HG03103 (cell line): ENCODE data around the gene TMBIM6.
"Not testable (repeated sequence)": the region's sequence is repeated elsewhere in the genome, so short reads cannot be mapped to it uniquely, and the experiment has no call there.

ENCODE experiments used
- ATAC-seq: cut with Tn5 transposase; IDR thresholded peaks from one replicate; pipeline ENCODE4 v1.9.1; 2021; ENCODE audit warnings: low read depth; ENCODE audit not compliant: unreplicated experiment

The TMBIM6 gene

DNA sequence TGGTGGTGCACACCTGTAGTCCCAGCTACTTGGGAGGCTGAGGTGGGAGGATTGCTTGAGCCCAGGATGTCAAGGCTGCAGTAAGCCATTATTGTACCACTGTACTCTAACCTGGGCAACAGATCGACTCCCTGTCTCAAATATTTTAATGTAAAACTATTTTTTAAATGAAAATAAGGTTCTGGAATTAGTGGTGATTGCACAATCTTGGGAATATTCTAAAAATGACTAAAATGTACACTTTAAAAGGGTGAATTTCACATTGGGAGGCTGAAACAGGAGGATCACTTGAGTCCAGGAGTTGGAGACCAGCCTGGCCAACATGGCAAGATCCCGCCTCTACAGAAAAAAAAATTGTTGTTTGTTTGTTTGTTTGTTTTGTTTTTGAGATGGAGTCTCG is 12.9 kb upstream of the TMBIM6 start:
- no peak for ATAC-seq

DNA sequence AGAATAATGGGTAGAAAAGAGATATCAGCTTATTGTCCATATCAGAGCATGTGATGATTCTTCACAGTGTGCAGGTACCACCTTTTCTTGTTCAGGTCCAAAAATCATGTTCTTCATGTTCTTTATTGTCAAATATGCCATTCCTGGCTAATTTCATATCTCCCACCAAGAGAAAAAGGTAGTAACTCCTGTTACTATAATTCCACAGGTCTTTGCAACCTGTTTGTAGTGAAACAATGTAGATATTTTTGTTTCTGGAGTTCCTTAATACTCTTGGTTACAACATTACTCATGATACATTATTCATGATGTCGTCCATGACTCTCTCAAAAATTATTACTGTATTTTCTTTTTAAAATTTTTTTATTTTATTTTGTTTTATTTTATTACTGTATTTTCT is 11.3 kb upstream of the TMBIM6 start:
- ATAC-seq = no peak

DNA sequence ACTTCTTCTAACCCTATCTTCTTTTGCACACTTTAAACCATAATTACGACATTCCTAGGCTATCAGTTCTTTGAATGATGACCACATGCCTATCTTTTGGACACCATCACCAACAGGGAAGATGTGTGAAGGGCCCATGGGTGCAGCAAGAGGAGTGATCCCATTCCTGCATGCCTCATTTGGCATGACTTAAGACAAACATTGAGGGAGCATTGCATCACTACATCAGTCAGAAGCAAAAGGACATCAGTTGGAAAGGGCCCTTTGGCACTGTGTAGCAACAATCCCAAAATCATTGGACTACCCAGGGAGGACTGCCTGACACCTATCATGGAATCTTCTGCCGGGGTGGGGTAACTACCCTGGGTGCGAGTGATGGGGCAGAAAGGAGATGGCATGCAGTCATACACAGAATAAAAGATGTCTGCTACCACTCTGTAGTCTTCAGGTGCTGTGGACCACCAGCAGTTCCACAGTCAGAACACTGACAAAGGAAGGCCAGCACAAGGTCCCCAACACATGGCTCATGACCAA is 10.7 kb upstream of the TMBIM6 start:
- ATAC-seq = no peak

DNA sequence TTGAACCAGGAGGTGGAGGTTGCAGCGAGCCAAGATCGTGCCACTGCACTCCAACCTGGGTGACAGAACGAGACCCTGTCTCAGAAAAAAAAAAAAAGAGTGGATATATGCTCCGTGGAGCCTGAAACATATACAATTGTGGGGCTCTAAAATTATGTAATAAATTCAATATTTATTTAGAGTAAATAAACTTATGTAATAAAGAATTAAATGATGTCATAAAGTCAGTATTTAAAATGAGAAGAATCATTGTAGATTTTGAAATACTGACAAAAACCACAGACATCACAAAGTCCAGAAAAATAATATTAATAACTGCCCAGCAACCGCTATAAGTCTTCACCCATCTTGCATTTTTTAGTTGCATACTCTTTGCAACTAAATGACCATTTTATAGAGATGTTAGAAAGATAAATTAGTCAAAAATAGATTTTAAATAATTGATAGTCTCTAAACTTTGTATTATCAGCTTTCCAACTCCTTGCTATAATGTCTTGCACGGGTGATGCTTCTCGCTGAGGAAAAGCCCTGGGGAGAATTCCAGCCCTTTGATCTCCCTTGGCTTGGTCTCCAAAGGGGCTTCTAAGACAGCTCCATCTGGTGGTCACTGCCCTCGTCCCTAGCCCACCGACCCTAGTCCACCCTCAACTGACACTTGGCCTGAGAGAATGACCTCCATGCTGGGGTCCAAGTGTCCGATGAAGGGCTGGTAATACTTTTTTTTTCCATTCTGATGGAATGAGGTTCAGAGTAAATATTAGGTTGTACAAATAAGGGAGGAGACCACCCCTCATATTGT is 7.9 kb upstream of the TMBIM6 start:
- ATAC-seq = no peak

DNA sequence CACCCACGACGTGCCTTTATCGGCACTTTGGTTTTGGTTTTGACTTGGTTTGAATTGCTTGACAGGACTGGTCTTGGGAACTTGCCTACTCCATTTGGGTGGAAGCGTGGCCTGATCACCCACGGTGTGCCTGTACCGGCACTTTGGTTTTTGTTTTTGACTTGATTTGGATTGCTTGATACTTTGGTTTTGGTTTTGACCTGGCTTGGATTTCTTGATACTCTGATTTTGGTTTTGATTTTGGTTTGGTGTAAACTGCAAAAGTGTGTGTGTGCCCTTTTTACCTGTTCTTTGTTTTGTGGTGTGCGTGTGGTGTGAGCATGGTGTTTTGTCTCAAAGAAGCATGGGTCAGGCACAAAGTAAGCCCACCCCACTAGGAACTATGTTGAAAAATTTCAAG is 6.5 kb upstream of the TMBIM6 start:
- ATAC-seq = not testable (repeated sequence)

DNA sequence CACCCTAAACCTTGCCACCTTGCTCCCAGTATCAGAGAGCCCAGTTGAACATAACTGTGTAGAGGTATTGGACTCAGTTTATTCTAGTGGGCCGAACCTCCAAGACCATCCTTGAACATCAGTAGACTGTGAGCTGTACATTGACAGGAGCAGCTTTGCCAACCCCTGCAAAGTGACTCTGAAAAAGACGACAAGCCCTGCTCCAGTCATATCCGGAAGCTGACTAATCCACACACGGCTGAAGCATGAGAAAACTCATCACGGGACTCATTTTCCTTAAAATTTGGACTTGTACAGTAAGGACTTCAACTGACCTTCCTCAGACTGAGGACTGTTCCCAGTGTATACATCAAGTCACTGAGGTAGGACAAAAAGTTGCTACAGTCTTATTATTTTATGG is 2.6 kb upstream of the TMBIM6 start:
- not testable (repeated sequence) for ATAC-seq

DNA sequence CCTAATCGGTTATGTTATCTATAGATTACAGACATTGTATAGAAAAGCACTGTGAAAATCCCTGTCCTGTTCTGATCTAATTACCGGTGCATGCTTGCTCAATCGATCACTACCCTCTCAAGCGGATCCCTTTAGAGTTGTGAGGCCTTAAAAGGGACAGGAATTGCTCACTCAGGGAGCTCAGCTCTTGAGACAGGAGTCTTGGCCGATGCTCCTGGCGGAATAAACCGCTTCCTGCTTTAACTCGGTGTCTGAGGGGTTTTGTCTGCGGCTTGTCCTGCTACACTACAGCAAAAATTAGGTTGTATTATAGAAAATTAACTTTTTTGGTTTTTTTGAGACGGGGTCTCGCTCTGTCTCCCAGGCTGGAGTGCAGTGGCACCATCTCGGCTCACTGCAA is 1.1 kb upstream of the TMBIM6 start:
- not testable (repeated sequence) for ATAC-seq

DNA sequence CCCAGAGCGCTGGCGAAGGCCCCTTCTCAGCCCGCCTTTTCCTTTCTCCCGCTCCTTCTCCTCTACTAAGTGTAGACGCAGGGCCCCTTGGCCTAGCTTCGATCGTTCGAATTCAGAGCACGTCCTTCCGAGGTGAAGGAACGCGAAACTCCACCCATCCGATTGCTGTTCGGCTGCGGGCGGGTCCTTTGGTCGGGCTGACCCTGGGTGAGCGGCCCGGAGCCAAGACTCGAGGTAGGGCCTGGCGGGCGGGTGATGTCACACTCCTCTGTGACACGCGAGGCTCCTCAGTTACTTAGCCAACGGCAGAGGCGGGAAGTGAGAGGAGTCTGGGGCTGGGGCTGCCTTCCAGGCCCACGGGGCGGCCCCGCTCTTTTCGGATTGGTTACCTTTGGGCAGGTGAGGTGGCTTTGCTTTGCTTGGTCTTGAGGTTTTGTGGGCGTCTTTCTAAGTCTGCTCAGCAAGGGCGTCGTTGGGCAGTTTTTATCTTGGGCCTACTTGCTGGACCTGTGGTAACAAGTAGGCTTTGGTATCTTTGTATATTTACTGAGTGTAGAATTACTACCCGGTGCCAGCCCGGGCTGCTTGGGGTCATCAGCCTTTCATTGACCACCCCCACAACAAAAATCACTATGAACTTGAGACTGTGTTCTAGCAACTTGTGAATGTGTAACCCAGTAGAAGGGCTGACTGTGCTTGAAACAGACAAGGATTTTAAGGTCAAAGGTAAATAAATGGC is 694 bp downstream of the TMBIM6 start:
- ATAC-seq = peak; percentile 46

DNA sequence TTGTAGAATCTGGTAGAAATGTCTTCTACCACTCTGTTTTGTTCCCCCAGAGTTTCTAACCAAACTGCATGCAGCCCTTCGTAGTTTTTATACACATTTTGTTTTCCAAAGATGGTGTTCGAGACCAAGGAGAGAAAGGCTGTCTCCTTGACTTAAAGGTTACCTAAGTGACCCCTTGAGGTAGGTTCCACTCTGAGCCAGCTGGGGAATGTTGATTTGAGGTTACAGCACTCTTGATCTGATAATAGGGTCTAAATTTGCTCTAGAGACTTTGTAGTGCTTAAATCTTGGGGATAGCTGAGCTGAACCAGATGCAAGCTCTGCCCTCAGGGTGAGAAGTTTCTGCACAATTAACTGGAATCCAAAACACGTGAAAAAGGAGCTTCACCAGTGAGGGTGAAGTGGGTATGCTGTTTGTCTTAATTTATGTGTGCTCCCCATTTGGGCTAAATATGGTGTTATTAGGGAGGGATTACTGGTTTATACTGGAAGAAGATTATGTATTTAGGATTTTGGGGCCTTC is 3.1 kb downstream of the TMBIM6 start:
- ATAC-seq = no peak

DNA sequence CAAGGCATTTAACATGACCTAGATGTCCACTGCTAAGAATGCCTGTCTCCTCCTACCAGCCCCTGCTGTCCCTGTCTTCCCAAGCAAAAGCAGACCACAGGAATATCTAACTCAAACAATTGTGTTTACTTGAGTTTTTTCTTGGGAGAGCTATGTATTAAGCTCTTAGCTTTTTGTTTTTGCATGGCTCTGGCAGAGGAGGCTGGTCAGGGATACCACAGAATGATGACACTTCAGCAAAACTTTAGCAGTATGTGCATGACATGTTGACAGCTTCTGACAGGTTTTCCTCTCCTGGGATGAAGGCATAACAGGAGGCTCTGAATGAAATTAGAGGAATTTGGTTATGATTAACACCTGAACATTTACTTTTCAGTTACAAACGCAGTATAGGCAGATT is 6.9 kb downstream of the TMBIM6 start:
- no peak for ATAC-seq

DNA sequence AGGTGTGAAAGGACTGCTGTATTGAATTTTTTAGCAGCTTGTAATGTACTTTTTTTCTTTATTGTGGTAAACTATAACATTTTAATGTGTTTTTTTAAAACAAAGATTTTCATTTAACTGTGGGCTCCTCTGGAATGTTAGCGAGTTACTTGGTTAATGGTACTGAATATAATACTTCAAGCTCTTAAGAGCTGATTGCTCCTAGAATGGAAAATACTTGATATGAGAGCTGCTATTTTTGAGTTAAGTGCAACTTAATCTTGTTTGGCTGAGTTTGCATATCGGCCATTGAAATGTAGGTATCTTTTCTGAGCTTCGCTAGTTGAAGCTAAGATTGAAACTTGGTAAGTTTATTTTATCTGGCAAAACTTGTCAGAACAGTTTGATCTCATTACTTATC is 7.4 kb downstream of the TMBIM6 start:
- ATAC-seq = no peak

DNA sequence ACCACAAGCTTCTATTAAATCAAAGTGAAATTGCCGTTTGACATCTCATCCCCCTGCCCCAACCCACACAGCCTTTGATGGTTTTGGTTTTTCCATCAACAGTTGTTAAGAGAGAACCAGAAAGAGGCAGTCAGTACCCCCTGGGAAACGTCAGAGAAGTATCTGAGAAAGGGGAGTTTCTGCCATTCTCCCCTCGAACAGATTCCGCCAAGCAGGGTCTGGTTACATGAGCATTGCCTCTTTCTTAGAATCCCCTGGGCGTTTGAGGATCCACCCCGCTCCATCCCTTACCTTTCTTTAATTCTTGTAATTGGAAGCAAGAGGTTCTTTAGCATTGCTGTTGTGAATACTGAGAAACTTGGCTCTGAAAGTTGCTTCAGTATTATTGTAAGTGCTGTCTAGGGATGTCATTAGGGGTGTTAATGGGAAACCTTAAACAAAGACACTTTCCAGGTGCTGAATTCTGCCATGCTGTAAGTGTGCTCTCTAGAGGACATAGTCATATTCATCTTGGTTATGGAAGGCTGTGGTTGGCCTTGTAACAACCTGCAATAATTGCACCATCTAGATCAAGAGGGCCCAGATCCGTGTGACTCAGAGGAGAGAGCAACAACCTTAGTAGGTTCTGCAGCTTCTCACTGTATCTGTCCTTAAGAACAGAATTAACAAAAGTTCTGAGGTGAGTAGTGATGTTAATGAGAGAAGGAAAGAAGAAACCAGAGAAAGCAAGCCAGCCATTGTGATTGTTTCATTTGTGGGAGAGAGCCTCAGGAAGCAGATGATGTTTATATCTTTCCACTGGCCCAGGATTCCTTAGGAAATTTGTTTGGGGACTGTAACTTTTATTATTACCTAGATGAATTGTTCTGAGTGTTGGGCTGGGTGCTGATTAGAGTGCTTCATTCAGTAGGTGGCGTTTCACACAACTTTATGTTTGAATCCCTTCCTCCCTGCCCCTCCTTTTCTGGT is 9.0 kb downstream of the TMBIM6 start:
- no peak for ATAC-seq

DNA sequence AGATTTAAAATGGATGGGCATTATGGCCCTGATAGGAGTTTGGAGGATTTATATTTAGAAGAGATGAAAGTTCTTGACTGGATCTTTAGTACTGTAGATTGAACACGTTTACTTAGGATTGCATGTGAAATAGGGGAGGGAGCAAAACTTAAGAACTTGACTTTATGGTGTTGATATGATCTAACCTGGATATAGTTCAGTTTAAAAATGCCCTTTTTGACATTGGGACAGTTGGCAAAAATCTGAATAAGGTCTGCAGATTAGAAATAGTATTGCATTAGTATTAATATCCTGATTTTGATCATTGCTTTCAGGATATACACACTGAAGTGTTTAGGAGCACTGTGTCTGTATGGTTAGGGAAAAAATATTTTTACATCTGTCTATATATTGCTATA is 9.6 kb downstream of the TMBIM6 start:
- no peak for ATAC-seq

DNA sequence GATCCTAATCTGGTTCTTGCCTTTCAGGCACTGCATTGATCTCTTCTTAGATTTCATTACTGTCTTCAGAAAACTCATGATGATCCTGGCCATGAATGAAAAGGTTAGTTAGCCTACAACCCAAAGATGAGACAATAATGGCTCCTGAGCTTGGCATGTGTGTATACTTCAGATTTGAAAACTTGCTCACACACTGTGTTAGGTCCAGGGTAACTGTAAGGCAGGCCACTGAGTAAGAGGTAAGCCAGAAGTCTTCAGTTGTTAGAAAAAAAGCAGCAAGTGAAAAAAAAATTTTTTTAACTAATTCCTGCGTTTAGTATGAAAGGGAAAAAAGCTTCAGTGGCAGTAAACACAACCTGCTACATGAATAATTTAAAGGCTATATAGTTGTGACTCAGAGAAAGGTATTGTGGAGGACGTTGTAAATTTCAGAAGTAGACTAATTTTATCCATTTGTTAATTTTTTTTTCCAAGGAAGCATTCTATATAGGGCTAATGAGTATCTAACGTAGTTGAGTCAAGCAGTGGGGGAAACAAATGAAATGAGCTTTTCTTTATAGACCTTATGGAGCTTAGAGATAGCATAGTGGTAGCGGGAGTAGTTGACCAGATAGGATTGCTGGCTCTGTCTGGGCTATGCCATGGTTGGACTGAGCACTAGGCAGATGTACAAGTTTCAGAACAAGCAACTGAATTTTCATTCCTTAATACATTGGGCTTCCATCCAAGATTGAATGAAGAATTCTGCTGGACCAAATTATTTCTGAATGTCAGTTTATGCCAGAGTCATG is 20.5 kb downstream of the TMBIM6 start:
- ATAC-seq = no peak

DNA sequence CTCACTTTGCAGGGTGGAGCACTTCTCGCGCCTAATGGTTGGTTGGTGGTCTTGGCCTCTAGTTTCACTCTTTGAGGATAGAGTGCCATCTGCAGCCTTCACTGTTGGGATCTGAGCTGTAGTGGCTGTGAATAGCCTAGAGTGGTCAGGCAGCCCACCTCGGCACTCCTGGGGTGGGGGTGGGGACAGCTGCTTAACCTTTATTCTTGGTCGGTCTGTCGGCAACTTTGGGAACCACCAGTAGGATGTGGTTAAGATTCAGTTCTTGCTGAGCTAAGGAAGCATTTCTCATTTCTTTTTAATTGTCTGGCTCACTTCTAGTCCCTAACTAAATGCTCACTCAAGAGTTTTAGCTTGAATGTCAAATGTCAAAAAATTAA is 21.1 kb downstream of the TMBIM6 start:
- ATAC-seq = no peak

DNA sequence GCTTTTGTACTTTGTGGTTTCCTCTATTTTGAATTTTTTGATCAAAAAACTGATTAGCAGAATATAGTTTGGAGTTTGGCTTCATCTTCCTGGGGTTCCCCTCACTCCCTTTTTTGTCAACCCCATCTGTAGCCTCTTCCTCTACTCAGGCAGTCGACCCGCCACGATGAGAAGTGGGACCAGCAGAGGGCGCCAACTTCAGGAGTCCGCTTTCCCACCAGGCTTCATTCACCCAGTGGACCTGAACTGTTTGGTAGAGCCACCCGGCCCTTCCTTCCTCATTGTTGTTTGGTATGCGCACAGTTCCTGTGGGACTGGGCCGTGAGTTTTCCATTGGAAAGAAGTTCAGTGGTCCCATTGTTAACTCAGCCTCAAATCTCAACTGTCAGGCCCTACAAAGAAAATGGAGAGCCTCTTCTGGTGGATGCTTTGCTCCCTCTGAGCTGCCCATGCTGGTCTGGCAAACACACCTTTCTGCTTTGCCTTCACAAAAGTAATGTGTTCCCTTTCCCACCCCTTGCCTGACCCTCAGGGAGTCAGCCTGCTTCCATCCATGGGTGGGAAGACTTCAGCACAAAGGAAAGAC is 21.7 kb downstream of the TMBIM6 start:
- no peak for ATAC-seq

DNA sequence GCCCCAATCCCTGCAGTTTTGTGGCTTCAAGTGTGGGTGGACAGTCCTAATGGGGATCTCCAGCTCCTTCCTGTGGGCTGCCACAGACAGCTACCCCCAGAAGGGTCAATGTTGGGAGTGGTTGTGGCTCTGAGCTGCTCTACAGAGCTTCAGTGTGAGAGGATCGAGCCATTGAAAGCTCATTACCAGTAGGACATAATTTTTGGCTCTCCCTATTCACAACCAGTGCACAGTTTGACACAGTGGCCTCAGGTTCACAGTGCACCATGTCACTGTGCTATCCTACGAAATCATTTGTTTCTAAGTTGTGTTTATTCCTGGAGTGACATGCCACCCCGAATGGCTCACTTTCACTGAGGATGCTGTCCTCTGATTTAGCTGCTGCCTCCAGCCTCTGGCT is 22.8 kb downstream of the TMBIM6 start:
- no peak for ATAC-seq

DNA sequence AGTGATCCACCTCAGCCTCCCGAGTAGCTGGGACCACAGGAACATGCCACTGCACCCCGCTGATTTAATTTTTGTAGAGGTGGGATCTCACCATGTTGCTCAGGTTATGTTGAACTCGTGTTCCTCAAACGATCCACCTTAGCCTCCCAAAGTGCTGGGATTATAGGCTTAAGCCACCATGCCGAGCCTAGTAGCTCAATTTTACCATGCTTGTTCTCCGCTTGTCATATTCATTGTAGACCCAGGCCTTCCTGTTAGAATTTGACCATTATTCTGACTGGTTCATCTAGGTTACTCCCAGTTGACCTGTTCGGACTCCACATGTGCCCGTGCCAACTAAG is 24.7 kb downstream of the TMBIM6 start:
- ATAC-seq = no peak

DNA sequence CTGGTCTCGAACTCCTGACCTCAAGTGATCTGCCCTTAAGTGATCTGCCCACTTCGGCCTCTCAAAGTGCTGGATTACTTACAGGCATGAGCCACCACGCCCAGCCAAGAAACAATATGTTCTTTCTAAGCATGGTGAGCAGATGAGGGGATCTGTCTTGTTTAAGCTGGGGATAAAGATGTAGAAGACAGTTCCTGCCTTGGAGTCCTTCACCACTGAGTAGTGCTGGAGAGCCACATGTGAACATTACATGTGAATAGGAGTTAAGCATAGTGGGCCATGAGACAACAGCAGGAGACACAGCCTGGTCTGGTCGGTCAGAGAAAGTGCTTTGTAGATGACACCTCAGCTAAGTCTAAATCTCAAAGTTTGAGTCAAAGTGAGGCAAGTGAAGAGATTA is 26.0 kb downstream of the TMBIM6 start:
- ATAC-seq = no peak

DNA sequence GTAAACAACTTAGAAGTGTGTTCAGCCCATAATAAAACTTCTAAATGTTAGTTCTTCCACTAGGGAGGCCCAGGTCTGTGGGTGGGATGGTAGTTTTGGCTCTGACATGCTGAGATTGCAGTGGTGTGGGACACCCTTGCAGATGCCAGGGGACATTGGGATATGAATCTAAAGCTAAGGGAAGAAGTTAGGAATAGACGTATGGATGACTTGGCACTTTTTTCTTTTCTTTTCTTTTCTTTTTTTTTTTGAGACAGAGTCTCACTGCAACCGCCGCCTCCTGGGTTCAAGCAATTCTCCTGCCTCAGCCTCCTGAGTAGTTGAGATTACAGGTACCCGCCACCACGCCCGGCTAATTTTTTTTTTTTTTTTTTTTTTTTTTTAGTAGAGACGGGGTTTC is 31.7 kb downstream of the TMBIM6 start:
- ATAC-seq = not testable (repeated sequence)
